Measurements from ENCODE around the gene TNS1. TPM values are rescaled to one million over a fixed set of nuclear protein-coding genes. Genes with fewer than 3 reads are reported as not detected.

The TNS1 gene
- total and polyA plus RNA-seq, 2 experiments from 2014 or later = 81.6 to 99.3 TPM

- peak overlapping the region; percentile 94 for H3K9ac ChIP-seq
- peak overlapping the region; percentile 96 for H3K4me3 ChIP-seq
- no peaks in the 10 kb centered on the region for H3K9me2 ChIP-seq (ENCODE audit: insufficient read depth)
- peaks cover 76% of the 10 kb centered on the region for H3K79me2 ChIP-seq (ENCODE audit: insufficient read depth)
- no peaks in the 10 kb centered on the region for H3K36me3 ChIP-seq (ENCODE audit: low read depth)
- H3K4me2 ChIP-seq (ENCODE audit: unreplicated experiment) = peak overlapping the region; percentile 88
- H3F3A ChIP-seq (ENCODE audit: insufficient read depth) = peaks cover 60% of the 10 kb centered on the region
- H3K27me3 ChIP-seq (replicated peaks; ENCODE audit: insufficient read depth) = no peaks in the 10 kb centered on the region
- WGBS, 2 experiments (ENCODE audit: low coverage in 1 of 2, low lambda C conversion rate in 2 of 2, missing lambda C conversion rate in 2 of 2) = 3 to 4% methylated on average over 3 to 4 of the region's 4 CpGs
- no peaks in the 10 kb centered on the region for H3K9me3 ChIP-seq (ENCODE audit: low read depth)
- H3K4me1 ChIP-seq (ENCODE audit: insufficient read depth) = peaks cover 77% of the 10 kb centered on the region
- in situ Hi-C loops (cut with MboI) = no loop called here
- peak; percentile 24 for DNase-seq
- TF ChIP-seq EZH2phosphoT487 (IDR thresholded peaks at IDR 0.05; ENCODE audit: insufficient read depth, low read depth) (no peak), EZH2 (IDR thresholded peaks at IDR 0.05; ENCODE audit: insufficient read depth, poor library complexity, severe bottlenecking) (no peak)
- 0 out of 2 replicates have a peak, but pooled peaks cover 3% of the 10 kb centered on the region for H4K20me1 ChIP-seq (ENCODE audit: insufficient read depth)
- H3K27ac ChIP-seq = peak overlapping the region; percentile 91
- H2AFZ ChIP-seq = no peak overlapping the region
Observed at GRCh38 chr2:218001629-218002028, 1.2 kb downstream of the TNS1 start.

- Histone ChIP-seq H3K4me1 (ENCODE audit: insufficient read depth) (peaks cover 77% of the 10 kb centered on the region), H2AFZ (no peak overlapping the region), H3K9me3 (ENCODE audit: low read depth) (no peaks in the 10 kb centered on the region), H4K20me1 (ENCODE audit: insufficient read depth) (0 out of 2 replicates have a peak, but pooled peaks cover 3% of the 10 kb centered on the region), H3K27me3 (replicated peaks; ENCODE audit: insufficient read depth) (no peaks in the 10 kb centered on the region), H3K36me3 (ENCODE audit: low read depth) (no peaks in the 10 kb centered on the region), H3K9ac (peak overlapping the region; percentile 94), H3K4me3 (peak overlapping the region; percentile 96), H3K4me2 (ENCODE audit: unreplicated experiment) (peak overlapping the region; percentile 88), H3K27ac (peak overlapping the region; percentile 91), H3F3A (ENCODE audit: insufficient read depth) (peaks cover 51% of the 10 kb centered on the region), H3K79me2 (ENCODE audit: insufficient read depth) (peaks cover 81% of the 10 kb centered on the region), H3K9me2 (ENCODE audit: insufficient read depth) (no peaks in the 10 kb centered on the region)
- TF ChIP-seq EZH2 (IDR thresholded peaks at IDR 0.05; ENCODE audit: insufficient read depth, poor library complexity, severe bottlenecking) = no peak
- no peak for TF ChIP-seq EZH2phosphoT487 (IDR thresholded peaks at IDR 0.05; ENCODE audit: insufficient read depth, low read depth)
- peak; percentile 96 for DNase-seq
- in situ Hi-C loops (cut with MboI) = no loop called here
Observed at GRCh38 chr2:218000136-218000535, 2.7 kb downstream of the TNS1 start.

- peaks cover 81% of the 10 kb centered on the region for H3K79me2 ChIP-seq (ENCODE audit: insufficient read depth)
- peak overlapping the region; percentile 96 for H3K4me3 ChIP-seq
- DNase-seq = peak; percentile 16
- no peaks in the 10 kb centered on the region for H3K9me3 ChIP-seq (ENCODE audit: low read depth)
- TF ChIP-seq EZH2phosphoT487 (IDR thresholded peaks at IDR 0.05; ENCODE audit: insufficient read depth, low read depth) = no peak
- TF ChIP-seq EZH2 (IDR thresholded peaks at IDR 0.05; ENCODE audit: insufficient read depth, poor library complexity, severe bottlenecking) = no peak
- peak overlapping the region; percentile 91 for H3K27ac ChIP-seq
- H4K20me1 ChIP-seq (ENCODE audit: insufficient read depth) = 0 out of 2 replicates have a peak, but pooled peaks cover 3% of the 10 kb centered on the region
- in situ Hi-C loops (cut with MboI) = no loop called here
- H2AFZ ChIP-seq = no peak overlapping the region
- H3F3A ChIP-seq (ENCODE audit: insufficient read depth) = peaks cover 53% of the 10 kb centered on the region
- no peaks in the 10 kb centered on the region for H3K27me3 ChIP-seq (replicated peaks; ENCODE audit: insufficient read depth)
- H3K4me1 ChIP-seq (ENCODE audit: insufficient read depth) = peaks cover 76% of the 10 kb centered on the region
- 10 to 16% methylated on average over 4 of the region's 4 CpGs for WGBS, 2 experiments (ENCODE audit: low coverage in 1 of 2, low lambda C conversion rate in 2 of 2, missing lambda C conversion rate in 2 of 2)
- H3K9me2 ChIP-seq (ENCODE audit: insufficient read depth) = no peaks in the 10 kb centered on the region
- no peaks in the 10 kb centered on the region for H3K36me3 ChIP-seq (ENCODE audit: low read depth)
- peak overlapping the region; percentile 88 for H3K4me2 ChIP-seq (ENCODE audit: unreplicated experiment)
- H3K9ac ChIP-seq = peak overlapping the region; percentile 72
Observed at GRCh38 chr2:217999595-217999959, 3.2 kb downstream of the TNS1 start.

- Histone ChIP-seq H3F3A (ENCODE audit: insufficient read depth) (peaks cover 54% of the 10 kb centered on the region), H3K79me2 (ENCODE audit: insufficient read depth) (peaks cover 81% of the 10 kb centered on the region), H3K4me2 (ENCODE audit: unreplicated experiment) (peak overlapping the region; percentile 88), H3K9ac (peak overlapping the region; percentile 72), H3K27me3 (replicated peaks; ENCODE audit: insufficient read depth) (no peaks in the 10 kb centered on the region), H3K4me3 (peak overlapping the region; percentile 96), H3K27ac (peak overlapping the region; percentile 91), H2AFZ (no peak overlapping the region), H3K36me3 (ENCODE audit: low read depth) (no peaks in the 10 kb centered on the region), H4K20me1 (ENCODE audit: insufficient read depth) (0 out of 2 replicates have a peak, but pooled peaks cover 3% of the 10 kb centered on the region), H3K4me1 (ENCODE audit: insufficient read depth) (peaks cover 76% of the 10 kb centered on the region), H3K9me2 (ENCODE audit: insufficient read depth) (no peaks in the 10 kb centered on the region), H3K9me3 (ENCODE audit: low read depth) (no peaks in the 10 kb centered on the region)
- TF ChIP-seq EZH2phosphoT487 (IDR thresholded peaks at IDR 0.05; ENCODE audit: insufficient read depth, low read depth) (no peak), EZH2 (IDR thresholded peaks at IDR 0.05; ENCODE audit: insufficient read depth, poor library complexity, severe bottlenecking) (no peak)
- 26 to 28% methylated on average over 10 of the region's 10 CpGs for WGBS, 2 experiments (ENCODE audit: low coverage in 1 of 2, low lambda C conversion rate in 2 of 2, missing lambda C conversion rate in 2 of 2)
- peak; percentile 23 for DNase-seq
- in situ Hi-C loops (cut with MboI) = no loop called here
Observed at GRCh38 chr2:217998926-217999594, 3.7 kb downstream of the TNS1 start.

Measured in GM23248 (cell line).